Measurements from ENCODE around the gene CAPN12.
A peak's percentile ranks its signal among the peaks of the same experiment; 100 is the strongest.

Gene CAPN12

DNA sequence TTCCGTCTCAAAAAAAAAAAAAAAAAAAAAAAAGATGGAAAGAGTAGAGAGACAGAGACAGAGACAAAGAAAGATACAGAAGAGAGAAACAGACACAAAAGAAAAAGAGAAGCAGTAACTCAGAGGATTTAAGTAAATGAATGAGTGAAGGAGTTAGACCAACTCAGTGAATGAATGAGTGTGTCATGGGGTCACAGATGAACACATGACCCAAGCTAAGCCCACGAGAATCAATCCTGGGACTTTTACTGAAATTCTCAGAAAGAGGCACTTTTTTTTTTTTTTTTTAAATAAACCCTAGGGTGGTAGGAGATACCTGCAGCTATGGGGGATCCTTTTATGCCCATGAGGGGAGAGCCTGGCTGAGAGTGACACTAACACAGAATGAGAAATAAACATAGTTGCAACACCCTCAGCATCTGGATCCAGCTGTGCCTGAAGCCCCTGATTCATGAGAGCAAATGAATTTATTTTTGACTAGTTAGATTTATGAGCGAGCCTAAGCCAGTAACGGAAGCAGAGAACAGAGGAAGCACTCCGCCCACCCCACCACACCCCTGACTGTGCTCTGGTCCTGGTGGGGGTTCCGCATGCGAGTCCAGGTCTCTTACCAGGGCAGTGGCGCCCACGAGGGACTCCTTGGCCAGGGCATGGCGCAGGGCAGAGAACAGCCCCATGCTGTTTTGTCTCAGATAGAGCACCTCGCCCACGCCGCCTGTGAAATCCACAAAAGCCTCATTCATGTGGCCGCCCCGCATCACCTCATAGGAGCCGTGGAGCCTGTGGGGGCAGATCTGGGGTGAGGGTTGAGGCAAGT, 4.6 kb downstream of the CAPN12 start:
- TF ChIP-seq FOXM1 (IDR thresholded peaks at IDR 0.05; ENCODE audit: borderline replicate concordance, low read depth) (no peak), CREB1 (IDR thresholded peaks at IDR 0.05; ENCODE audit: low read depth) (no peak), RAD21 (IDR thresholded peaks at IDR 0.05; ENCODE audit: low read depth) (no peak), EGR1 (IDR thresholded peaks at IDR 0.05) (no peak), ZBTB7A (IDR thresholded peaks at IDR 0.05; ENCODE audit: low read depth) (no peak), TEAD4 (IDR thresholded peaks at IDR 0.05) (no peak)
- TF ChIP-seq, protein P1, sequence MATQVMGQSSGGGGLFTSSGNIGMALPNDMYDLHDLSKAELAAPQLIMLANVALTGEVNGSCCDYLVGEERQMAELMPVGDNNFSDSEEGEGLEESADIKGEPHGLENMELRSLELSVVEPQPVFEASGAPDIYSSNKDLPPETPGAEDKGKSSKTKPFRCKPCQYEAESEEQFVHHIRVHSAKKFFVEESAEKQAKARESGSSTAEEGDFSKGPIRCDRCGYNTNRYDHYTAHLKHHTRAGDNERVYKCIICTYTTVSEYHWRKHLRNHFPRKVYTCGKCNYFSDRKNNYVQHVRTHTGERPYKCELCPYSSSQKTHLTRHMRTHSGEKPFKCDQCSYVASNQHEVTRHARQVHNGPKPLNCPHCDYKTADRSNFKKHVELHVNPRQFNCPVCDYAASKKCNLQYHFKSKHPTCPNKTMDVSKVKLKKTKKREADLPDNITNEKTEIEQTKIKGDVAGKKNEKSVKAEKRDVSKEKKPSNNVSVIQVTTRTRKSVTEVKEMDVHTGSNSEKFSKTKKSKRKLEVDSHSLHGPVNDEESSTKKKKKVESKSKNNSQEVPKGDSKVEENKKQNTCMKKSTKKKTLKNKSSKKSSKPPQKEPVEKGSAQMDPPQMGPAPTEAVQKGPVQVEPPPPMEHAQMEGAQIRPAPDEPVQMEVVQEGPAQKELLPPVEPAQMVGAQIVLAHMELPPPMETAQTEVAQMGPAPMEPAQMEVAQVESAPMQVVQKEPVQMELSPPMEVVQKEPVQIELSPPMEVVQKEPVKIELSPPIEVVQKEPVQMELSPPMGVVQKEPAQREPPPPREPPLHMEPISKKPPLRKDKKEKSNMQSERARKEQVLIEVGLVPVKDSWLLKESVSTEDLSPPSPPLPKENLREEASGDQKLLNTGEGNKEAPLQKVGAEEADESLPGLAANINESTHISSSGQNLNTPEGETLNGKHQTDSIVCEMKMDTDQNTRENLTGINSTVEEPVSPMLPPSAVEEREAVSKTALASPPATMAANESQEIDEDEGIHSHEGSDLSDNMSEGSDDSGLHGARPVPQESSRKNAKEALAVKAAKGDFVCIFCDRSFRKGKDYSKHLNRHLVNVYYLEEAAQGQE (IDR thresholded peaks at IDR 0.05; ENCODE audit: low read depth), result no peak
- TF ChIP-seq, protein P2, sequence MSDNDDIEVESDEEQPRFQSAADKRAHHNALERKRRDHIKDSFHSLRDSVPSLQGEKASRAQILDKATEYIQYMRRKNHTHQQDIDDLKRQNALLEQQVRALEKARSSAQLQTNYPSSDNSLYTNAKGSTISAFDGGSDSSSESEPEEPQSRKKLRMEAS (IDR thresholded peaks at IDR 0.05), result no peak
- TF ChIP-seq, protein P3, sequence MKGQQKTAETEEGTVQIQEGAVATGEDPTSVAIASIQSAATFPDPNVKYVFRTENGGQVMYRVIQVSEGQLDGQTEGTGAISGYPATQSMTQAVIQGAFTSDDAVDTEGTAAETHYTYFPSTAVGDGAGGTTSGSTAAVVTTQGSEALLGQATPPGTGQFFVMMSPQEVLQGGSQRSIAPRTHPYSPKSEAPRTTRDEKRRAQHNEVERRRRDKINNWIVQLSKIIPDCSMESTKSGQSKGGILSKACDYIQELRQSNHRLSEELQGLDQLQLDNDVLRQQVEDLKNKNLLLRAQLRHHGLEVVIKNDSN (IDR thresholded peaks at IDR 0.05), result no peak

DNA sequence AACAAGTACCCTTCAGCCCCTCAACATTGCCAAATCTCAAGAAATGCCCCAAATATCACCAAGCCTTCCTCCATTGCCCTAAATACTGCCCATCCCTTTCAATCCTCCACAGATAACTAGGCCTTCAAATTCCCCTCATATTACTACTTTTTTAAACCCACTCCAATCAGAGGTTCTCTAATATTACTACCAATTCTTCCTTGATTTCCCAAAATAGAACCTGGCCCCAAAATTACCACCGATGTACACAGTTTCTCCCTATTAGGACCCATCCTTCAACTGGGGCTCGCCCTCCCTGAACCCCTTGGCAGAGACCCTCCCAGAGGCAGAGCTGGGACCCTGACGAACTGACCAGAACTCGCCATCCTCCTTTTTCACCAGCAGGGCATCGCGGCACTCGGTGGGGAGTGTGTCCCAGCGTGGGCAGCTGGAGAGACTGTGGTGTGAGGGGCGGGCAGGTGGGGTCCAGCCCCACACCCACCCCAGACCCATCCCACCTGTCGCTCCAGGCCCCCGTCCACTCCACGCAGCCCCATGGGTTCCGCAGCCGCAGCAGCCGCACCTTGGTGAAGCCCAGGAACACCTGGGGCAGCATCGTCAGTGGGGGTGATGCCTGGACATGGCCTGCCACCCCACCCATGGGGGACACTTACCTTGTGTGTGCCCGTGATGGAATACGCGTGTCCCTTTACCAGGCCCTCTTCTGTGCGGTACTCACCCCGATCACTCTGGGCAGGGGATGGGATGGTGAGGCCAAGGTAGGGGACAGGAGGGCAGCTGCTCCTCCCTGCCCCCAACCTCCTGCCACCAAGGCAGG, 6.1 kb downstream of the CAPN12 start:
- TF ChIP-seq FOXM1 (IDR thresholded peaks at IDR 0.05; ENCODE audit: borderline replicate concordance, low read depth), result no peak

DNA sequence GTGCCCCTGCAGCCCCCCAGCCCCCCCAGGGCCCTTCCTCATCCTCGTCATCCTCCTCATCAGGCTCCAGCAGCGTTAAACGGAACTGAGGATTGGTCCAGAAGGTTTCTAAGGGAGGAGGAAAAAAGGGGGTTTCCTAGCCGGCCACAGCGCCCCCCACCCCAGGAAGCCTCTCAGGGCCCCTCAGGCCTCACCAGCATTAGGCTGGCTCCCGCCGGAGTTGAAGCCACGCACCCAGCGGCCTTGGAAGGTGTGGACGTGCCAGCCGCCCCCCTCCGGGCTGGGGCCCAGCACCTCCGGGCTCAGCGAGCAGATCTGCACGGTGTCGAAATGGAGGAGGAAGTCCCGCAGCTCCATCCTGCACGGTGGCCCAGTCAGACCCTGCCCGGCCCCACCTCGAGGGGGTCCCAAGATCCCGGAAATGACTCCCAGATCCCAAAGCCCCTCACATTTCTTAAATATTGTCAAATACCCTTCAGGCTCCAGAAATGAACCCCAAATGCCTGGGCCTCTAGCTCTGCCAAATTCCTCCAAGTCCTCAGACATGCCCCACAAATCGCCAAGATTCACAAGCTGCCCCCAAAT, 6.9 kb downstream of the CAPN12 start:
- TF ChIP-seq NFIC (IDR thresholded peaks at IDR 0.05) (no peak), EP300 (IDR thresholded peaks at IDR 0.05; ENCODE audit: borderline replicate concordance) (no peak), TAF1 (IDR thresholded peaks at IDR 0.05; ENCODE audit: low read depth) (no peak), CREB1 (IDR thresholded peaks at IDR 0.05; ENCODE audit: low read depth) (no peak), FOXM1 (IDR thresholded peaks at IDR 0.05; ENCODE audit: borderline replicate concordance, low read depth) (no peak), RAD21 (IDR thresholded peaks at IDR 0.05; ENCODE audit: low read depth) (no peak), YY1 (IDR thresholded peaks at IDR 0.05; ENCODE audit: low read depth) (no peak), EGR1 (IDR thresholded peaks at IDR 0.05) (no peak), TCF12 (IDR thresholded peaks at IDR 0.05; ENCODE audit: low read depth) (no peak), CEBPB (IDR thresholded peaks at IDR 0.05) (no peak), ZBTB7A (IDR thresholded peaks at IDR 0.05; ENCODE audit: low read depth) (no peak), TEAD4 (IDR thresholded peaks at IDR 0.05) (no peak)
- TF ChIP-seq, protein P1 (IDR thresholded peaks at IDR 0.05; ENCODE audit: low read depth), result no peak
- TF ChIP-seq, protein P2 (IDR thresholded peaks at IDR 0.05), result no peak
- TF ChIP-seq, protein P3 (IDR thresholded peaks at IDR 0.05), result no peak

DNA sequence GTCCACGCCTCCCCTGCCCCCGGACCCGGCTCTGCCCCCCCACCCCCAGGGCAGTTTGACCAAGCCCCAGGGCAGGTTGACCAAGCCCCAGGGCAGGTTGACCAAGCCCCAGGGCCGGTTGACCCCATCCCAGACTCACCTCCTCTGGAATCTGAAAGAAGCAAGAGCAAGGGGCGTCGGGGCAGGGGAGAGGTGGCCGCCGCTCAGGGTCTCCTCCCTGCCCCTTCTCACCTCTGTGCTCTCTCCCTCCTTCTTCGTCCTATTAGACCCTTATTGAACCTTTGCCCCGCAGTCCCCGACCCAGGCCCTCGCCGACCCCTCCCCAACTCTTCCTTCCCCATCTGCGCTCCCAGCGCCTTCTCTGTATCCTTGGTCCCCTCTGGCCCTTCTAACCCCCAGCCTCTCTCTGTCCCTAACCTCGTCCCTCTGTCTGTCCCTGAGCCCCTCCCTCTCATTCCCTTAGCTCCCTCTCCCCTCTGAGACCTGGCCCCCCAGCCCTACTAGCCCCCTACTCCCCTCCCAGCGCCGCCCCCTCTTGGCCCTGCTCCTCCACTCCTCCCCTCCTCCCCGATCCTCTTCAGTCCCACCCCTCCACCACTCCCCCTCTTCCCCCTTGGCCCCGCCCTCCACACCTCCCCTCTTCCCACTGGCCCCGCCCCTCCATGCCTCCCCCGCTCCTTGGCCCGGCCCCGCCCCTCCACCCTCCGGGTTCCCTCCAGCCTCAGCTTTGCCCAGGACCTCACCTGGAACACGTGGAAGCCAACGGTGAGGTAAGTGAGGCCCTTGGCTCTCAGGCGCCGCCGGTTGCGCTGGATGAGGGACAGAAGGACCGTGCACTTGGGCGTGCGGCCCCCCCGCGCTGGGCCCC, 7.6 kb downstream of the CAPN12 start:
- TF ChIP-seq EGR1 (IDR thresholded peaks at IDR 0.05) (0 out of 2 replicates have a peak, but pooled peaks have one; percentile 14), TEAD4 (IDR thresholded peaks at IDR 0.05) (no peak), CEBPB (IDR thresholded peaks at IDR 0.05) (no peak)
- TF ChIP-seq, protein P2 (IDR thresholded peaks at IDR 0.05), result peak; percentile 87

DNA sequence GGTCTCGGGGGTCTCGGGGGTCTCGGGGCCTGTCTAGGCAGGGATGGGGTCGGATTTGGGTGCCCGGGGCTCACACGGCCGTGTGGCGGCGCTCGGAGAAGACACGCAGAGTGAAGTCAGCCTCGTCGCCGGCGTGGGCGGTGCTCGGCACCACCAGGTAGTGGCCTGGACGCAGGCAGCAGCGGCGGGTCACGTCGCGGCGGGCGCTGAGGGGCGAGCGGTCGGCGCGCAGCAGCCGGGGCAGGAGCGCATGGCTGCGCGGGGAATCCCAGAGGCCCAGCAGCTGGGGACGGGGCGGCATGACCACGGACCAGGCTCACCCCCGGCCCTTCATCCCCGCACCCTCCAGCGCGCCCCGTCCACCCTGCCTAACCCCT, 8.2 kb downstream of the CAPN12 start:
- no peak for TF ChIP-seq FOXM1 (IDR thresholded peaks at IDR 0.05; ENCODE audit: borderline replicate concordance, low read depth)
- TF ChIP-seq, protein P1 (IDR thresholded peaks at IDR 0.05; ENCODE audit: low read depth), result no peak
- TF ChIP-seq CREB1 (IDR thresholded peaks at IDR 0.05; ENCODE audit: low read depth), result no peak
- no peak for TF ChIP-seq TAF1 (IDR thresholded peaks at IDR 0.05; ENCODE audit: low read depth)
- no peak for TF ChIP-seq CEBPB (IDR thresholded peaks at IDR 0.05)
- TF ChIP-seq, protein P2 (IDR thresholded peaks at IDR 0.05), result peak; percentile 42; the same call in 1 of the 2 replicates
- TF ChIP-seq RAD21 (IDR thresholded peaks at IDR 0.05; ENCODE audit: low read depth), result peak; percentile 11; the same call in 1 of the 2 replicates
- TF ChIP-seq ZBTB7A (IDR thresholded peaks at IDR 0.05; ENCODE audit: low read depth), result peak; percentile 96
- TF ChIP-seq TCF12 (IDR thresholded peaks at IDR 0.05; ENCODE audit: low read depth), result no peak
- peak; percentile 63; the same call in 1 of the 2 replicates for TF ChIP-seq EGR1 (IDR thresholded peaks at IDR 0.05)
- no peak for TF ChIP-seq NFIC (IDR thresholded peaks at IDR 0.05)

All from Ishikawa (cell line).